Type B pancreatic cell (in vitro differentiated cells): ENCODE results near the gene CCNC. TPM values are rescaled to one million over a fixed set of nuclear protein-coding genes. Genes with fewer than 3 reads are reported as not detected.

Experiments
- DNase-seq: peaks from one replicate; pipeline ENCODE4 v3.0.0; 2021; ENCODE audit warnings: mixed read lengths; ENCODE audit not compliant: unreplicated experiment; ENCODE audit errors: extremely low spot score
- H3K27ac Mint-ChIP-seq: 2 replicates; pipeline ENCODE4 v1.8.0; 2021; ENCODE audit warnings: mild to moderate bottlenecking, mixed read lengths
- H3K27me3 Mint-ChIP-seq: 2 replicates; pipeline ENCODE4 v1.8.0; 2021; ENCODE audit warnings: mixed read lengths
- H3K36me3 Mint-ChIP-seq: 2 replicates; pipeline ENCODE4 v1.8.0; 2021; ENCODE audit warnings: mixed read lengths
- H3K4me1 Mint-ChIP-seq: one replicate; pipeline ENCODE4 v1.8.0; 2021; ENCODE audit warnings: mixed read lengths; ENCODE audit not compliant: unreplicated experiment
- H3K4me3 Mint-ChIP-seq: 2 replicates; pipeline ENCODE4 v1.8.0; 2021; ENCODE audit warnings: mild to moderate bottlenecking, mixed read lengths
- H3K9me3 Mint-ChIP-seq: 2 replicates; pipeline ENCODE4 v1.8.0; 2021; ENCODE audit warnings: mixed read lengths
- CTCF ChIP-seq: fragments of 200-600 bp; sonication (generic); conservative IDR thresholded peaks from 2 replicates; pipeline ENCODE4 v1.5.0; 2021; ENCODE audit warnings: antibody characterized with exemption, mild to moderate bottlenecking
- total RNA-seq: library from RNA; stranded (reverse); gene quantifications from 2 replicates; pipeline ENCODE4 v1.2.1, GENCODE V29; 2021; ENCODE audit warnings: low replicate concordance

The CCNC gene
- total RNA-seq, 1 donor from 2014 or later = 52.0 TPM

- H3K4me1 Mint-ChIP-seq = peaks cover 4% of the 10 kb centered on the region
- DNase-seq = no peak
- peaks cover 5% of the 10 kb centered on the region for H3K9me3 Mint-ChIP-seq
- TF ChIP-seq CTCF = no peak
- no peak overlapping the region for H3K27ac Mint-ChIP-seq
- H3K27me3 Mint-ChIP-seq = no peaks in the 10 kb centered on the region
- H3K4me3 Mint-ChIP-seq = no peak overlapping the region
- H3K36me3 Mint-ChIP-seq = peaks cover 24% of the 10 kb centered on the region
Measured at GRCh38 chr6:99560668-99561067, 7.8 kb downstream of the CCNC start.

- no peak for DNase-seq
- H3K36me3 Mint-ChIP-seq = peaks cover 28% of the 10 kb centered on the region
- no peak overlapping the region for H3K4me3 Mint-ChIP-seq
- H3K9me3 Mint-ChIP-seq = peaks cover 5% of the 10 kb centered on the region
- no peak for TF ChIP-seq CTCF
- H3K4me1 Mint-ChIP-seq = no peaks in the 10 kb centered on the region
- H3K27ac Mint-ChIP-seq = no peak overlapping the region
- H3K27me3 Mint-ChIP-seq = no peaks in the 10 kb centered on the region
Measured at GRCh38 chr6:99559057-99559456, 9.4 kb downstream of the CCNC start.

GRCh38 chr6:99553888-99554287 lies 14.6 kb downstream of the CCNC start:
- DNase-seq = no peak
- peaks cover 5% of the 10 kb centered on the region for H3K9me3 Mint-ChIP-seq
- H3K4me1 Mint-ChIP-seq = no peaks in the 10 kb centered on the region
- H3K36me3 Mint-ChIP-seq = peaks cover 35% of the 10 kb centered on the region
- no peaks in the 10 kb centered on the region for H3K27me3 Mint-ChIP-seq
- no peak overlapping the region for H3K27ac Mint-ChIP-seq
- TF ChIP-seq CTCF = no peak
- no peak overlapping the region for H3K4me3 Mint-ChIP-seq

GRCh38 chr6:99550046-99550748 lies 18.3 kb downstream of the CCNC start:
- no peak for TF ChIP-seq CTCF
- DNase-seq = no peak
- Mint-ChIP-seq H3K4me1 (no peaks in the 10 kb centered on the region), H3K36me3 (peaks cover 39% of the 10 kb centered on the region), H3K27ac (no peak overlapping the region), H3K27me3 (no peaks in the 10 kb centered on the region), H3K9me3 (no peaks in the 10 kb centered on the region), H3K4me3 (no peak overlapping the region)

GRCh38 chr6:99548706-99549105 lies 19.8 kb downstream of the CCNC start:
- no peaks in the 10 kb centered on the region for H3K27me3 Mint-ChIP-seq
- DNase-seq = no peak
- no peaks in the 10 kb centered on the region for H3K4me1 Mint-ChIP-seq
- H3K9me3 Mint-ChIP-seq = no peaks in the 10 kb centered on the region
- no peak for TF ChIP-seq CTCF
- H3K4me3 Mint-ChIP-seq = no peak overlapping the region
- H3K27ac Mint-ChIP-seq = no peak overlapping the region
- peaks cover 31% of the 10 kb centered on the region for H3K36me3 Mint-ChIP-seq
